ENCODE measurements around the gene CHTF8. TPM values are rescaled to one million over a fixed set of nuclear protein-coding genes. Genes with fewer than 3 reads are reported as not detected.
A peak's percentile ranks its signal among the peaks of the same experiment; 100 is the strongest.
"Not testable (repeated sequence)": the region's sequence is repeated elsewhere in the genome, so short reads cannot be mapped to it uniquely, and the experiment has no call there.

CHTF8 gene
- total RNA-seq, 1 donor from 2014 or later, result 109 TPM

- not testable (repeated sequence) for DNase-seq (ENCODE audit: extremely low read depth, low read depth, low spot score)
Measured at GRCh38 chr16:69139464-69139863, 7.1 kb upstream of the CHTF8 start.

DNA sequence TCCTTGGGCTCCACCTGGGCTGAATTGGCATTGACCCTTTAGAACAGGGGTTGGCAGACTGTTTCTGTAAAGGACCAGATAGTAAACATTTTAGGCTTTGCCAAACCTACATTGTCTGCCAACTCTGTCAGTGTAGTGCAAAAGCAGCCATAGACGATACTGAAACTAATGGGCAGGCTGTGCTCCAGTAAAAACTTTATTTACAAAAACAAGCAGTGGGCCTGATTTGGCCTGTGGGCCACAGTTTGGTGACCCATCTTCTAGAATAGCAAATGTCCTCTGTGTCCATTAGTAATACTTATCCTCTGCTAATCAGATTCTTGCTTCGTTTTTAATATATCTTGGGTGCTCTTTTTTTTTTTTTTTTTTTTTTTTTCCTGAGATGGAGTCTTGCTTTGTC is 6.2 kb upstream of the CHTF8 start:
- DNase-seq (ENCODE audit: extremely low read depth, low read depth, low spot score), result no peak

DNA sequence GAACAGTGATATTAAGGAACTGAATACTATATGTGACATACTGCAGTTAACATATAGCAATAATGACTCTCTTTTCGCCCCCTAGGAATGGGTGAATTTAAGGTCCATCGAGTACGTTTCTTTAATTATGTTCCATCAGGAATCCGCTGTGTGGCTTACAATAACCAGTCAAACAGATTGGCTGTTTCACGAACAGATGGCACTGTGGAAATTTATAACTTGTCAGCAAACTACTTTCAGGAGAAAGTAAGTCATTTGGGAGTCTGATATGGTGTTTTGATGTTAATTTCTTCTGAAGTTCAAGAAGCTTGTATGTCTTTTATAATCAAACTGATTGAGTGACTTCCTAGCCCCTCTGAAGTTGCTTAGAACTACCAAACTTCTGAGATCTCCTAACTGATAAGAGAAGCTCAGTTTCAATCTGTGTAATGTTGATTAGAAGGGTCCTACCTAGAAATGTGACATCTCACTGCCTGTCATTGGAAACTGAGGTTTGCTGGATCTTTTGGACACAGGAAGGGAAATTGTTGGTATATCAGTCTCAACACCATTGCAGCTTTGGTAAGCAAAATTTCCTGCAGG is 1.1 kb upstream of the CHTF8 start:
- no peak for DNase-seq (ENCODE audit: extremely low read depth, low read depth, low spot score)

DNA sequence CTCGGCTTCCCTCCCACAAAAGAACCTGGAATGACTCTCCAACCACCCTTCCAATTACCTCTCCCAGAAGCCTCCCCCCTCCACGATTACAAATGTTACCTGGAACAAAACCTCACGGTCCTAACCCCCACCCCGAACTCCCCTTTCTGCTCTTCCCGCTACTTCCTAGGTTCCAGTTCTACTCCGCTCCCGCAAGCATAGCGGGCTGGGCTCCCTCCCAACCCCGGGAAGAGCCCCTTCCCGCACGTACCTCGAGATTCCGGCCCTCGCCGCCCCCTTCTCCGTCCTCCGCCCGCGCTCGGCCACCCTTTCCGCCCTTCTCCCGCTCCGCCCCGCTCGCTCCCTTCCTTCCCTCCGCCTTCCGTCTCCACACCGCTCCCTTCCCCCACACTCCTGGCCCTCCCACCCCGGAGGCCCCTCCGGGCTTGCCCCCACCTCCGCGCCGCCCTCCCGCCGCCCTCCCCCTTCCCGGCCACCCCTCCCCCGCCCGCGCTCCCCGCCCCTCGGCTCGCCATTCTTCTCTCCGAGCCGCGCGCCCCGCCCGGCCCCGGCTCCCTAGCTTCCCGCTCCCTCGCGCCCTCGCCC is 457 bp downstream of the CHTF8 start:
- no peak for DNase-seq (ENCODE audit: extremely low read depth, low read depth, low spot score)

DNA sequence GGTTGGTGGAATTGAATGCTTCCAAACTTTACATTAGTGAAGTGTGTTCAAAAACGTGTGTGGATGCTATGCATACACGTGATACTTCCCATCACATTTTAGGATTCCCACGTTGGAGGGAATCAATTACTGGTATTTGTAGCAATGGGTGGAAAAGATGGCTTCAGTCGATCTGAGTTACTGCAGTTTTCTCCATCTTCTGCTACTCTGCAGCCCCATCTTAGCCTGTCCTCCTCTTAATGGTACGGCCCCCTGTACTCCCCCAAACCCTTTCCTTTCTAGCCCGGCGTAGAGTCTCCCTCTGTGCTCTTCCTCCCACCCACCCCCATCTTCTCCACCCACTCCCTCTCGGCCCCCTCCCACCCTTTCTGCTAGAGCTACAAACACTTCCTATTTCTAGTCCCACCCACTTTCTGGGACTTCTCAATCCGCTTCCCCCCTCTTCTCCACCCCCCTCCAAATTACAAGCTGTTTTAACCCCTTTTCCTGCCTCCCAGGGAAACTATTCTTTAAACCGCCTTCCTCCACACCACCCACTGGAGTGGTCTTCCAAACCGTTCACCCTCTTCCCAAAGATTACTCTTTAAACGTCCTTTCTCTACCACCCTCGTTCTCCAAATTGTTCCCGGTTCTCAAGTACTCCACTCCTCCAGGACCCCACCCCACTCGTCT is 1.1 kb downstream of the CHTF8 start:
- DNase-seq (ENCODE audit: extremely low read depth, low read depth, low spot score), result no peak

GRCh38 chr16:69130461-69130860 is 1.9 kb downstream of the CHTF8 start:
- DNase-seq (ENCODE audit: extremely low read depth, low read depth, low spot score), result no peak

DNA sequence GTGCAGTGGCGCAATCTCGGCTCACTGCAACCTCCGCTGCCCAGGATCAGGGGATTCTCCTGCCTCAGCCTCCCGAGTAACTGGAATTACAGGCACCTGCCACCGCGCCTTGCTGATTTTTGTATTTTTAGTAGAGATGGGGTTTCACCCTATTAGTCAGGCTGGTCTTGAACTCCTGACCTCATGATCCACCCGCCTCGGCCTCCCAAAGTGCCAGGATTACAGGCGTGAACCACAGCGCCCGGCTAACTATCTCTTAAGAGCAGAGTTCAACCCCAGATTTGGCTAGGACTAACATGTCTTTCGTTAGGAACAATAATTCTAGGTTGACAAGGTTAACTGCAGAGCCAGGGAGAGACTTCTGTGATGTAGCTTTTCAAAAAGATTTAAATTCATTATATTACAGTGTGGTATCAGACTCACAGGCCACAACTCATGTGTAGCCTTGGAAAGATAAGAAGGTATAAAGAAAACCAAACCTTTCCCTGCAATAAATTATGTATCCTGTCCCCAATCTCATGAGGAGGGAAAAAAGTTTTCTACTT is 4.3 kb downstream of the CHTF8 start:
- no peak for DNase-seq (ENCODE audit: extremely low read depth, low read depth, low spot score)

DNA sequence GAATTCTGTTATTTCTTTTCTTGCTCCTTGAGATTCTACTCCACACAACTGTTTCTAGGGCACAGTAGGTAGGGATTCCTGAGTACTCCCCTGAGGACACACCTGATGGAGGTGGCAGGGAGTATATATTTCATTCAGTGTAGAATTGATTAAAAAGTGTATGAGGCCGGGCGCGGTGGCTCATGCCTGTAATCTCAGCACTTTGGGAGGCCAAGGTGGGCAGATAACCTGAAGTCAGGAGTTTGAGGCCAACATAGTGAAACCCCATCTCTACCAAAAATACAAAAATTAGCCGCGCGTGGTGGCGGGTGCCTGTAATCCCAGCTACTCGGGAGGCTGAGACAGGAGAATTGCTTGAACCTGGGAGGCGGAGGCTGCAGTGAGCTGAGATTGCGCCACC is 5.6 kb downstream of the CHTF8 start:
- DNase-seq (ENCODE audit: extremely low read depth, low read depth, low spot score), result not testable (repeated sequence)

- DNase-seq (ENCODE audit: extremely low read depth, low read depth, low spot score), result no peak
Measured at GRCh38 chr16:69126221-69126620, 6.2 kb downstream of the CHTF8 start.

DNA sequence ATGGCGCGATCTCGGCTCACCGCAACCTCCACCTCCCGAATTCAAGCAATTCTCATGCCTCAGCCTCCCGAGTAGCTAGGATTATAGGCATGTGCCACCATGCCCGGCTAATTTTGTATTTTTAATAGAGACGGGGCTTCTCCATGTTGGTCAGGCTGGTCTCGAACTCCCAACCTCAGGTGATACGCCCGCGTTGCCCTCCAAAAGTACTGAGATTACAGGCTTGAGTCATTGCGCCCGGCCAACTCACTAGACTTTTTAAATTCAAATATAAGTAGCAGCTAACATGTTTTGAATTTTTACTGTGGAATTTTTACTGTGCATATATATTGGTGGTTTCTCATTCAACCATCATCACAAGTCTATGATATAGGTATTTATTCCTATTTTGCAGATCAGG is 7.4 kb downstream of the CHTF8 start:
- DNase-seq (ENCODE audit: extremely low read depth, low read depth, low spot score), result not testable (repeated sequence)

DNA sequence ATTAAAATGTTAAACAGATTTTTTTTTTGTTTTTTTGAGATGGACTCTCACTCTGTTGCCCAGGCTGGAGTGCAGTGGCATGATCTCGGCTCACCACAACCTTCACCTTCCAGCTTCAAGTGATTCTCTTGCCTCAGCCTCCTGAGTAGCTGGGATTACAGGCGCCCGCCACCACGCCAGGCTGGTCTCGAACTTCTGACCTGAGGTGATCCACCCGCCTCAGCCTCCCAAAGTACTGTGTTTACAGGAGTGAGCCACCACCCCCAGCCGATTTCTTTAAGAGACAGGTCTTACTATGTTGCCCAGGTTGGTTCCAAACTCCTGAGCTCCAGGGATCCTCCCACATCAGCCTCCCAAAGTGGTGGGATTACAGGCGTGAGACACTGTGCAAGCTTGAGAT is 8.0 kb downstream of the CHTF8 start:
- not testable (repeated sequence) for DNase-seq (ENCODE audit: extremely low read depth, low read depth, low spot score)

- peak; percentile 64 for DNase-seq (ENCODE audit: extremely low read depth, low read depth, low spot score)
Measured at GRCh38 chr16:69123910-69124309, 8.5 kb downstream of the CHTF8 start.

DNA sequence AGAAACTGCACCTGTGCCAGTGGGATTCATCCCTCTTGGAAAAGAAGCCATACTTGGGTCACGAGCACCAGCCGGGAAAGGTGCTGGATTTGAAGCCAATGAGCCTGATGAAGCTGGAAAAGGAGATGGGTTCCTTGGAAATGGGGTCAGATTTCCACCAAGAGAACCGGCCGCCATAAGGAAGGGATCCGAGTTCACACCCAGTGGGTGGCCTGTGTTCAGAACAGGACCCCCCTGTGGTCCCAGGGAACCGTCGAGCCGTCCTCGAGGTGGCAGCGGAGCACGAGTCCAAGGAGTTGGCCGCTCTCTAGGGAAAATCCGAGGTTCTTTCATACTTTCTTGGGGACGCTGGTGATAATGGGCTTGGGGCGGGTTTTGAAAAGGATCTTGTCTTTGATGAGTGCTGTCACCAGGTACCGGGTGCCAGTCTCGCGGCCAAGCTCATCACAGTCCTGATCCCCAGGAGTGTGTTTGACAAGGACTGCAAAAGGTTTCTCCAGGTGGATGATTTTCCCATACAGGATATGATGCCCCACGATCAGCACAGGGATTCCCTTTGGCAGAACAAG is 12.2 kb downstream of the CHTF8 start:
- no peak for DNase-seq (ENCODE audit: extremely low read depth, low read depth, low spot score)

DNA sequence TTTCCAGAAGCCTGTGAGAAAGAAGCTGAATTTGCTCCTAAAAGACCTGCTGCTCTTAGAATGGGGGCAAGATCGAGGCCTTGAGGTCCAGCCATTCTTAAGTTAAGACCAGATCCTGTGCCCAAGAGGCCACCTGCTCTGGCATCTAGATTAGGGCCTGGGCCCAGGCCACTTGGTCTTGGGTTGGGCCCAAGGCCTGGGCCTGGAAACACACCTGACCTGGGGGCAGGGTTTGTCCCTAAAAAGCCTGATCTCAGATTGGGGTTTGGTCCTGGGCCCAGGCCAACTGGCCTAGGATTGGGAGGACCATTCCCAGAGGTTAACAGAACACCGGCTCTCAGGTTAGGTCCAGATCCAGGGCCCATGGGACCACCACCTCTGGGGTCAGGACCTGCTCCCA is 12.9 kb downstream of the CHTF8 start:
- no peak for DNase-seq (ENCODE audit: extremely low read depth, low read depth, low spot score)

DNA sequence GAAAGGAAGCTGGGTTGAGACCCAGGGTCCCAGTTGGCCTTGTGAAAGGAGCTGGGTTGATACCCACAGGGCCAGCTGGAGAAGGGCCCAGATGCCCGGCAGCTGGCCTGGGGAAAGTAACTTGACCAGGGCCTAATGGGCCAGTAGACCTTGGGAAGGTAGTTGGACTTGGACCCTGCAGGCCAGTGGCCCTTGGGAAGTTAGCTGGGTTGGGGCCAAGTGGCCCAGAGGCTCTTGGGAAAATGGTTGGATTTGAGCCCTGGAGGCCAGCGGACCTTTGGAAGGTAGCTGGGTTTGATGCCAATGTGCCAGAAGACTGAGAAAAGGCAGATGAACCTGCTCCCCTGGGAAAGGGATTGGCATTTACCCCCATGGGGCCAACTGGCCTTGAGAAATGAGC is 13.4 kb downstream of the CHTF8 start:
- DNase-seq (ENCODE audit: extremely low read depth, low read depth, low spot score), result no peak

GRCh38 chr16:69118468-69118867 is 13.9 kb downstream of the CHTF8 start:
- no peak for DNase-seq (ENCODE audit: extremely low read depth, low read depth, low spot score)

GRCh38 chr16:69116906-69117305 is 15.5 kb downstream of the CHTF8 start:
- DNase-seq (ENCODE audit: extremely low read depth, low read depth, low spot score), result no peak

- DNase-seq (ENCODE audit: extremely low read depth, low read depth, low spot score), result no peak
Measured at GRCh38 chr16:69116256-69116875, 16.0 kb downstream of the CHTF8 start.

GRCh38 chr16:69115837-69116236 is 16.6 kb downstream of the CHTF8 start:
- DNase-seq (ENCODE audit: extremely low read depth, low read depth, low spot score), result no peak

- no peak for DNase-seq (ENCODE audit: extremely low read depth, low read depth, low spot score)
Measured at GRCh38 chr16:69115361-69115760, 17.0 kb downstream of the CHTF8 start.

GRCh38 chr16:69114976-69115355 is 17.4 kb downstream of the CHTF8 start:
- DNase-seq (ENCODE audit: extremely low read depth, low read depth, low spot score), result no peak
